Chondrocyte (in vitro differentiated cells): ENCODE data around the gene RABGAP1L. TPM values are rescaled to one million over a fixed set of nuclear protein-coding genes. Genes with fewer than 3 reads are reported as not detected.

Source experiments
- DNase-seq: peaks from one replicate; pipeline ENCODE4 v3.0.0; 2021; ENCODE audit warnings: mixed read lengths, low spot score
- H3K27ac Mint-ChIP-seq: one replicate; pipeline ENCODE4 v1.8.0; 2021; ENCODE audit warnings: mild to moderate bottlenecking, moderate library complexity, mixed read lengths; ENCODE audit not compliant: unreplicated experiment
- H3K27me3 Mint-ChIP-seq: 2 replicates; pipeline ENCODE4 v1.8.0; 2021; ENCODE audit warnings: low read depth, mixed read lengths
- H3K36me3 Mint-ChIP-seq: 2 replicates; pipeline ENCODE4 v1.8.0; 2021; ENCODE audit warnings: low read depth, mixed read lengths
- H3K4me1 Mint-ChIP-seq: 2 replicates; pipeline ENCODE4 v1.8.0; 2021; ENCODE audit warnings: low read depth, mild to moderate bottlenecking, mixed read lengths
- H3K4me3 Mint-ChIP-seq: one replicate; pipeline ENCODE4 v1.8.0; 2021; ENCODE audit warnings: mild to moderate bottlenecking, moderate library complexity, mixed read lengths; ENCODE audit not compliant: unreplicated experiment
- H3K9me3 Mint-ChIP-seq: 2 replicates; pipeline ENCODE4 v1.8.0; 2021; ENCODE audit warnings: low read depth, mixed read lengths
- total RNA-seq: library from RNA; stranded (reverse); gene quantifications from 3 replicates; pipeline ENCODE4 v1.2.1, GENCODE V29; 2021
- TF ChIP-seq, protein P1 (sequence below): fragments of 200-600 bp; sonication (generic); IDR thresholded peaks from 2 replicates; pipeline ENCODE4 v1.5.0; 2021; ENCODE audit warnings: antibody characterized with exemption, mild to moderate bottlenecking, moderate library complexity

The RABGAP1L gene
- total RNA-seq, 1 donor from 2014 or later: 27.1 TPM

DNA sequence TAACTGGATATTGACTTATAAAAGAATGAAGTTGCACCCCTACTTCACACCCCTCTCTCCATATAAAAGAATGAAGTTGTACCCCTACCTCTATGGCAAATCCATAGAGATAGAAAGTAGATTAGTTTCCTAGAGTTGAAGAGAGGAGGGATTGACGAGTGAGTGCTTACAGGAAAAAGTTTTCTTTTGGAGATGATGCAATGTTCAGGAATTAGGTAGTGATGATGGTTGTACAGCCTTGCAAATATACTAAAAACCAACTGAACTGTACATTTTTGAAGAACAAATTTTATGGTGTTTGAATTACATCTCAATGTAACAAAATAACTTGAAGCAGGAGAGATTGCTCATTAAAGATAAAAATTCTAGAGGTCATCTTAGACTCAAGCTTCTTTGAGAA, 561.3 kb downstream of the RABGAP1L start:
- Mint-ChIP-seq H3K9me3 (peaks cover 7% of the 10 kb centered on the region), H3K27me3 (no peaks in the 10 kb centered on the region), H3K36me3 (peaks cover 2% of the 10 kb centered on the region), H3K4me1 (no peaks in the 10 kb centered on the region), H3K27ac (no peak overlapping the region), H3K4me3 (no peak overlapping the region)
- no peak for DNase-seq
- TF ChIP-seq, protein P1, sequence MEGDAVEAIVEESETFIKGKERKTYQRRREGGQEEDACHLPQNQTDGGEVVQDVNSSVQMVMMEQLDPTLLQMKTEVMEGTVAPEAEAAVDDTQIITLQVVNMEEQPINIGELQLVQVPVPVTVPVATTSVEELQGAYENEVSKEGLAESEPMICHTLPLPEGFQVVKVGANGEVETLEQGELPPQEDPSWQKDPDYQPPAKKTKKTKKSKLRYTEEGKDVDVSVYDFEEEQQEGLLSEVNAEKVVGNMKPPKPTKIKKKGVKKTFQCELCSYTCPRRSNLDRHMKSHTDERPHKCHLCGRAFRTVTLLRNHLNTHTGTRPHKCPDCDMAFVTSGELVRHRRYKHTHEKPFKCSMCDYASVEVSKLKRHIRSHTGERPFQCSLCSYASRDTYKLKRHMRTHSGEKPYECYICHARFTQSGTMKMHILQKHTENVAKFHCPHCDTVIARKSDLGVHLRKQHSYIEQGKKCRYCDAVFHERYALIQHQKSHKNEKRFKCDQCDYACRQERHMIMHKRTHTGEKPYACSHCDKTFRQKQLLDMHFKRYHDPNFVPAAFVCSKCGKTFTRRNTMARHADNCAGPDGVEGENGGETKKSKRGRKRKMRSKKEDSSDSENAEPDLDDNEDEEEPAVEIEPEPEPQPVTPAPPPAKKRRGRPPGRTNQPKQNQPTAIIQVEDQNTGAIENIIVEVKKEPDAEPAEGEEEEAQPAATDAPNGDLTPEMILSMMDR: no peak

DNA sequence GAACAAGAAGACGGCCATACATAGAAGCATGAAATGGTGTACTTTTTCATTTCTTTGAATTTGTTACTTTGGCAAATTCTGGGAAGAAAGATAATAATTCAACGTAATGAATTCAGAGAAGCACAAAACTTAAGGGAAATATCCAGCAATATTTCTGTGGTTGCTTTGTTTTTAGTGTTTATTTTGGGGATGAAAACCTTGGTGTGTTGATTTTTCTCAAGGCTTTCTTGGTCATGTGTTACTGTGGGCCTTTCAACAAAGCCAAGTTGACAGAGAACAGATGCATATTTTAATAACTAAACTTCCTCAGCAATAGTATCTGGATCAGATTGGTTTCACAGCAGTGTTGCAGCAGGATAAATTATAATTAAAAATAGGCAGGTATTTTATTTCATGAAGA, 561.9 kb downstream of the RABGAP1L start:
- TF ChIP-seq, protein P1: no peak
- Mint-ChIP-seq H3K27ac (no peak overlapping the region), H3K36me3 (peaks cover 2% of the 10 kb centered on the region), H3K9me3 (peaks cover 7% of the 10 kb centered on the region), H3K4me3 (no peak overlapping the region), H3K4me1 (no peaks in the 10 kb centered on the region), H3K27me3 (no peaks in the 10 kb centered on the region)
- DNase-seq: no peak

DNA sequence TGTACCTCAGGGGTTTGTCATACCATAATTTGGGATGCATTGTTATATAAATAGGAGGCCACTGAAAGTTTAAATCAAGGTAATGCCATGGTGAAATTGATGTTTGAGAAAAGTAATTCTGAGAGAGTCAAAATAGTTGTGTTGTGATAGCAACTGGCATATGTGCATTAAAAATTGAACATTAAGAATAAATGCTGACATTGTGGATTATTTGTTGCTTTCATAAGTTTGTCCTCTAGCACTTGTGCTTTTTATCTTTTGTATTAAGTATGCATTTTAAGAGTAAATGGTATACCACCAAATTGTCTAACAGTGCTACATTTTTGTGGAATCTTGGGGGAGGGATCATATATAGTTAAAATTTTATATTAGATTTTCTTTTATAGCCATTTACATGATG, 564.5 kb downstream of the RABGAP1L start:
- DNase-seq: no peak
- Mint-ChIP-seq H3K4me1 (no peaks in the 10 kb centered on the region), H3K27me3 (no peaks in the 10 kb centered on the region), H3K36me3 (peaks cover 2% of the 10 kb centered on the region), H3K27ac (no peak overlapping the region), H3K9me3 (peaks cover 7% of the 10 kb centered on the region), H3K4me3 (no peak overlapping the region)
- TF ChIP-seq, protein P1: no peak

DNA sequence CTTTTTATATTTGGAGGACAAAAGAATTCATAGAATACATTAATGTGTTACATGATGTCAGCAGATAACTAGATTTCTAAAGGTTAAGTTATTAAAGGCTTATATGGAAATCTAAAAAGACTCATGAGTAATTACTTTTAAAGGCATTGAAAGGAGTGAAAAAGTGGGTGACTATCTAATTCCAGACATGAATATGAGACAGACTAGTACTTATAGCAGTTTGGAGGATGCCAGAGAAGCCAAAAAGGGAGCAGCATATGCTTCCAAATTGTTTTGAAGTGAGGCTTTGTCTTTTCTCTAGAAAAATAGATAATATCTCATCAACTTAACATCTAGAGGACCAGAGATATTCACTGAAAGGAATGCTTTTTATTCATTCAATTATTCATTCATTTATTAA, 564.9 kb downstream of the RABGAP1L start:
- Mint-ChIP-seq H3K27me3 (no peaks in the 10 kb centered on the region), H3K27ac (no peak overlapping the region), H3K4me1 (no peaks in the 10 kb centered on the region), H3K36me3 (peaks cover 2% of the 10 kb centered on the region), H3K4me3 (no peak overlapping the region), H3K9me3 (peaks cover 7% of the 10 kb centered on the region)
- no peak for DNase-seq
- TF ChIP-seq, protein P1: no peak

DNA sequence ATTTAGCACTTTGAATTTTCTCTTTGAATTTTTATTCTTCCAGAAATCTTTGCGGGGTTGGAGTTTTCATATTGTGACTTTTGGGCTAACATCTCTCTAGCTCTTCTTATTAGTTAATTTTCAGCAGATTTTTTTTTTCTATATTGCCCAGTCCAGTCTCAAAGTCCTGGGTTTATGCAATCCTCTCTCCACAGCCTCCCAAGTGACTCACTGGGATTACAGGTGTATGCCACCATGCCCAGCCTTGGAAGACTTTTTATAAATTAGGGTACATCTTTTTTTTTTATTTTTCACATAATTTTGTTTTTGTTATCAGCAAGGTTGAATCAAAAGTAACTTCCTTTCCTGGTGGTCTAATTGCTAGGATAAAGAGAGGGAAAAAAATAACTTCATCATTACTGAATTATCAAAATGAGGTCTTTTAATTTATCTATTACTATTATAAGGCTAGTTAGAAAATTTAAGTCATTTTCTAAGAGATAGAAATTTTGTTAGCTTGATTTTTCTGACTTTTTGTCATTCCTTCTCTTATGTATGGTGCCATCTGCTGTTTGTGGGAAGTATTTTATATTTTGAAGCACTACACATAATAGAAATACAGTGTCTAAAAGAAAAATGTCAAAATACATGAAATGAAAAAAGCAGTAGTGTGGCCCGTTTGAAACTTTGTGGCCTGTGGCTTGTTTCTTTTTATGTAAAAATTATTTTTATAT, 567.0 kb downstream of the RABGAP1L start:
- H3K36me3 Mint-ChIP-seq: no peaks in the 10 kb centered on the region
- TF ChIP-seq, protein P1: peak; percentile 90
- H3K4me3 Mint-ChIP-seq: no peak overlapping the region
- no peaks in the 10 kb centered on the region for H3K4me1 Mint-ChIP-seq
- no peak overlapping the region for H3K27ac Mint-ChIP-seq
- DNase-seq: no peak
- H3K27me3 Mint-ChIP-seq: no peaks in the 10 kb centered on the region
- no peaks in the 10 kb centered on the region for H3K9me3 Mint-ChIP-seq
